ENCODE results near the gene MGRN1.

MGRN1 gene

GRCh38 chr16:4625560-4626159 is 1.0 kb downstream of the MGRN1 start:
- DNase-seq: no peak

GRCh38 chr16:4626396-4626795 is 1.8 kb downstream of the MGRN1 start:
- DNase-seq: no peak

- DNase-seq: no peak
Measured at GRCh38 chr16:4628283-4628682, 3.7 kb downstream of the MGRN1 start.

- no peak for DNase-seq
Measured at GRCh38 chr16:4631444-4631843, 6.8 kb downstream of the MGRN1 start.

- DNase-seq: no peak
Measured at GRCh38 chr16:4633910-4634635, 9.4 kb downstream of the MGRN1 start.

- DNase-seq: no peak
Measured at GRCh38 chr16:4634768-4635167, 10.1 kb downstream of the MGRN1 start.

GRCh38 chr16:4636196-4636595 is 11.6 kb downstream of the MGRN1 start:
- DNase-seq: no peak

GRCh38 chr16:4637501-4638166 is 13.0 kb downstream of the MGRN1 start:
- DNase-seq: no peak

- DNase-seq: no peak
Measured at GRCh38 chr16:4639899-4640509, 15.4 kb downstream of the MGRN1 start.

GRCh38 chr16:4640572-4641305 is 16.1 kb downstream of the MGRN1 start:
- DNase-seq: no peak

GRCh38 chr16:4641306-4641687 is 16.7 kb downstream of the MGRN1 start:
- no peak for DNase-seq

GRCh38 chr16:4641895-4642294 is 17.3 kb downstream of the MGRN1 start:
- DNase-seq: no peak

- no peak for DNase-seq
Measured at GRCh38 chr16:4646773-4647643, 22.4 kb downstream of the MGRN1 start.

- no peak for DNase-seq
Measured at GRCh38 chr16:4647644-4647980, 23.0 kb downstream of the MGRN1 start.

GRCh38 chr16:4648917-4649316 is 24.3 kb downstream of the MGRN1 start:
- no peak for DNase-seq

GRCh38 chr16:4649744-4650442 is 25.3 kb downstream of the MGRN1 start:
- DNase-seq: no peak

- peak; percentile 8 for DNase-seq
Measured at GRCh38 chr16:4650443-4651074, 25.9 kb downstream of the MGRN1 start.

GRCh38 chr16:4651827-4652226 is 27.2 kb downstream of the MGRN1 start:
- no peak for DNase-seq

GRCh38 chr16:4652561-4652960 is 27.9 kb downstream of the MGRN1 start:
- no peak for DNase-seq

- DNase-seq: no peak
Measured at GRCh38 chr16:4654011-4654963, 29.7 kb downstream of the MGRN1 start.

All from GOT3 (cell line).